ENCODE measurements around the gene CFAP92. TPM values are rescaled to one million over a fixed set of nuclear protein-coding genes. Genes with fewer than 3 reads are reported as not detected.
"Not testable (repeated sequence)": the region's sequence is repeated elsewhere in the genome, so short reads cannot be mapped to it uniquely, and the experiment has no call there.

The CFAP92 gene
- total RNA-seq, 1 experiment from 2014 or later: 0.33 TPM

- Histone ChIP-seq H3K27ac (ENCODE audit: low read length) (no peak overlapping the region), H3K27me3 (ENCODE audit: low read length) (no peaks in the 10 kb centered on the region), H3K4me1 (ENCODE audit: insufficient read depth, low read length) (no peaks in the 10 kb centered on the region), H4K20me1 (ENCODE audit: low read length) (no peaks in the 10 kb centered on the region), H3K4me3 (ENCODE audit: low read length) (no peak overlapping the region), H3K9me3 (ENCODE audit: low read length) (no peaks in the 10 kb centered on the region), H3F3A (ENCODE audit: low read length, unreplicated experiment) (no peaks in the 10 kb centered on the region), H2AFZ (ENCODE audit: low read length) (no peak overlapping the region), H3K9me2 (replicated peaks; ENCODE audit: low read length) (no peaks in the 10 kb centered on the region), H3K79me2 (ENCODE audit: low read length) (no peaks in the 10 kb centered on the region), H3K9ac (ENCODE audit: low read length) (no peak overlapping the region), H3K36me3 (ENCODE audit: low read depth, low read length) (no peaks in the 10 kb centered on the region), H3K4me2 (ENCODE audit: low read length) (no peak overlapping the region)
- intact Hi-C loops (cut with micrococcal nuclease): no loop called here
- no peak for ATAC-seq
- ChIA-PET POLR2A (ENCODE audit: unreplicated experiment) (no interaction called here), CTCF (no interaction called here)
- BruUV-seq (replicated peaks): no TSS peak
- no peak for DNase-seq
- TF ChIP-seq EZH2 (IDR thresholded peaks at IDR 0.05; ENCODE audit: low read length, unreplicated experiment) (no peak), CTCF (conservative IDR thresholded peaks at IDR 0.05; ENCODE audit: low read depth, low read length) (no peak), EZH2phosphoT487 (IDR thresholded peaks at IDR 0.05; ENCODE audit: borderline replicate concordance, low read length) (no peak)
Measured at GRCh38 chr3:128929364-128929763, 64.5 kb downstream of the CFAP92 start.

GRCh38 chr3:128923986-128924385 lies 69.9 kb downstream of the CFAP92 start:
- H3K4me1 ChIP-seq (ENCODE audit: insufficient read depth, low read length); H4K20me1 ChIP-seq (ENCODE audit: low read length); H3K9ac ChIP-seq (ENCODE audit: low read length); H3K36me3 ChIP-seq (ENCODE audit: low read depth, low read length); H3K27ac ChIP-seq (ENCODE audit: low read length); H3K79me2 ChIP-seq (ENCODE audit: low read length); DNase-seq; intact Hi-C loops (cut with micrococcal nuclease); H2AFZ ChIP-seq (ENCODE audit: low read length); CTCF ChIA-PET; H3K9me3 ChIP-seq (ENCODE audit: low read length); H3K4me3 ChIP-seq (ENCODE audit: low read length); BruUV-seq (replicated peaks); H3K27me3 ChIP-seq (ENCODE audit: low read length); H3K9me2 ChIP-seq (replicated peaks; ENCODE audit: low read length); H3F3A ChIP-seq (ENCODE audit: low read length, unreplicated experiment); POLR2A ChIA-PET (ENCODE audit: unreplicated experiment); ATAC-seq; H3K4me2 ChIP-seq (ENCODE audit: low read length): not testable (repeated sequence)

GRCh38 chr3:128923576-128923975 lies 70.3 kb downstream of the CFAP92 start:
- Histone ChIP-seq H3K4me3 (ENCODE audit: low read length) (no peak overlapping the region), H3K9me3 (ENCODE audit: low read length) (no peaks in the 10 kb centered on the region), H3K4me1 (ENCODE audit: insufficient read depth, low read length) (no peaks in the 10 kb centered on the region), H3K9ac (ENCODE audit: low read length) (no peak overlapping the region), H3K27ac (ENCODE audit: low read length) (no peak overlapping the region), H2AFZ (ENCODE audit: low read length) (no peak overlapping the region), H3K79me2 (ENCODE audit: low read length) (no peaks in the 10 kb centered on the region), H3K27me3 (ENCODE audit: low read length) (no peaks in the 10 kb centered on the region), H3K9me2 (replicated peaks; ENCODE audit: low read length) (no peaks in the 10 kb centered on the region), H3K4me2 (ENCODE audit: low read length) (no peak overlapping the region), H3K36me3 (ENCODE audit: low read depth, low read length) (no peaks in the 10 kb centered on the region; the same call in 1 of the 2 replicates), H4K20me1 (ENCODE audit: low read length) (no peaks in the 10 kb centered on the region), H3F3A (ENCODE audit: low read length, unreplicated experiment) (no peaks in the 10 kb centered on the region)
- DNase-seq (no peak), ATAC-seq (no peak)
- TF ChIP-seq EZH2 (IDR thresholded peaks at IDR 0.05; ENCODE audit: low read length, unreplicated experiment) (no peak), CTCF (conservative IDR thresholded peaks at IDR 0.05; ENCODE audit: low read depth, low read length) (no peak), EZH2phosphoT487 (IDR thresholded peaks at IDR 0.05; ENCODE audit: borderline replicate concordance, low read length) (no peak)
- BruUV-seq (replicated peaks): no TSS peak
- ChIA-PET POLR2A (ENCODE audit: unreplicated experiment) (no interaction called here), CTCF (no interaction called here)
- intact Hi-C loops (cut with micrococcal nuclease): no loop called here
